MM.1S (cell line): Measurements from ENCODE around the gene ORC3.

Experiments
- EZH2phosphoT487 ChIP-seq: fragments of 300-600 bp; sonication (generic); IDR thresholded peaks from 2 replicates; pipeline ENCODE4 v1.6.1; 2018; ENCODE audit warnings: antibody characterized with exemption, low read length
- TF ChIP-seq, protein P1 (sequence below): fragments of 300-600 bp; sonication (generic); IDR thresholded peaks from 2 replicates; pipeline ENCODE4 v1.5.1; 2016; ENCODE audit warnings: antibody characterized with exemption, low read length, mixed read lengths

- TF ChIP-seq, protein P1, sequence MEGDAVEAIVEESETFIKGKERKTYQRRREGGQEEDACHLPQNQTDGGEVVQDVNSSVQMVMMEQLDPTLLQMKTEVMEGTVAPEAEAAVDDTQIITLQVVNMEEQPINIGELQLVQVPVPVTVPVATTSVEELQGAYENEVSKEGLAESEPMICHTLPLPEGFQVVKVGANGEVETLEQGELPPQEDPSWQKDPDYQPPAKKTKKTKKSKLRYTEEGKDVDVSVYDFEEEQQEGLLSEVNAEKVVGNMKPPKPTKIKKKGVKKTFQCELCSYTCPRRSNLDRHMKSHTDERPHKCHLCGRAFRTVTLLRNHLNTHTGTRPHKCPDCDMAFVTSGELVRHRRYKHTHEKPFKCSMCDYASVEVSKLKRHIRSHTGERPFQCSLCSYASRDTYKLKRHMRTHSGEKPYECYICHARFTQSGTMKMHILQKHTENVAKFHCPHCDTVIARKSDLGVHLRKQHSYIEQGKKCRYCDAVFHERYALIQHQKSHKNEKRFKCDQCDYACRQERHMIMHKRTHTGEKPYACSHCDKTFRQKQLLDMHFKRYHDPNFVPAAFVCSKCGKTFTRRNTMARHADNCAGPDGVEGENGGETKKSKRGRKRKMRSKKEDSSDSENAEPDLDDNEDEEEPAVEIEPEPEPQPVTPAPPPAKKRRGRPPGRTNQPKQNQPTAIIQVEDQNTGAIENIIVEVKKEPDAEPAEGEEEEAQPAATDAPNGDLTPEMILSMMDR, result no peak
- TF ChIP-seq EZH2phosphoT487, result no peak
Observed at GRCh38 chr6:87600576-87600975, 10.6 kb downstream of the ORC3 start.
